Left ventricle myocardium inferior (tissue), 1 donor: ENCODE results near the gene RGS9. TPM values are rescaled to one million over a fixed set of nuclear protein-coding genes. Genes with fewer than 3 reads are reported as not detected.

ENCODE experiments used
- DNase-seq: peaks from one replicate; pipeline ENCODE4 v3.0.0-alpha.2; 2020
- H3K27ac ChIP-seq: fragments of 200-600 bp; replicated peaks from 2 replicates; pipeline ENCODE4 v1.8.0; 2021
- H3K27me3 ChIP-seq: fragments of 200-600 bp; 2 replicates; pipeline ENCODE4 v1.8.0; 2021; ENCODE audit warnings: low read depth
- H3K36me3 ChIP-seq: fragments of 200-600 bp; 2 replicates; pipeline ENCODE4 v1.8.0; 2021
- H3K4me1 ChIP-seq: fragments of 200-600 bp; 2 replicates; pipeline ENCODE4 v1.8.0; 2021
- H3K4me3 ChIP-seq: fragments of 200-600 bp; 2 replicates; pipeline ENCODE4 v1.8.0; 2021; ENCODE audit warnings: mild to moderate bottlenecking, moderate library complexity
- H3K9me3 ChIP-seq: fragments of 200-600 bp; replicated peaks from 2 replicates; pipeline ENCODE4 v1.8.0; 2021
- intact Hi-C: fragments of 100-400 bp; cut with micrococcal nuclease; formaldehyde crosslinking; loops from one replicate; pipeline ENCODE4 v1.11.0; 2022
- total RNA-seq: library from RNA; stranded (reverse); fragmentation: NEBNext Ultra II Directional; extraction: Animal tissue kit (Norgen Biotek cat#: 25700); gene quantifications from one replicate; pipeline ENCODE4 v1.2.1, GENCODE V29; 2021
- TF ChIP-seq, protein P1 (sequence below): fragments of 200-600 bp; IDR thresholded peaks from 2 replicates; pipeline ENCODE4 v1.8.0; 2021; ENCODE audit warnings: antibody characterized with exemption, mild to moderate bottlenecking, borderline replicate concordance
- donor health status: DM: no; HTN: yes; CAD: no; lungs with severe emphysema.

Gene RGS9
- total RNA-seq, 1 donor from 2014 or later: 1.6 TPM

DNA sequence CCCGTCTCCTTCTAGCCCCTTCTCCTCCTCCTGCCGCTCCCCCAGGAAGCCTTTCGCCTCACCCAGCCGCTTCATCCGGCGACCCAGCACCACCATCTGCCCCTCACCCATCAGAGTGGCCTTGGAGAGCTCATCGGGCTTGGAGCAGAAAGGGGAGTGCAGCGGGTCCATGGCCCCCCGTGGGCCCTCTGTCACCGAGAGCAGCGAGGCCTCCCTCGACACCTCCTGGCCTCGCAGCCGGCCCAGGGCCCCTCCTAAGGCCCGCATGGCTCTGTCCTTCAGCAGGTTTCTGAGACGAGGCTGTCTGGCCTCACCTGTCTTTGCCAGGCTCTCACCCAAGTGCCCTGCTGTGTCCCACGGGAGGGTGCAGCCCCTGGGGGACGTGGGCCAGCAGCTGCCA is 87.9 kb downstream of the RGS9 start:
- intact Hi-C loops: no loop called here
- H3K4me1 ChIP-seq: peaks cover 7% of the 10 kb centered on the region

DNA sequence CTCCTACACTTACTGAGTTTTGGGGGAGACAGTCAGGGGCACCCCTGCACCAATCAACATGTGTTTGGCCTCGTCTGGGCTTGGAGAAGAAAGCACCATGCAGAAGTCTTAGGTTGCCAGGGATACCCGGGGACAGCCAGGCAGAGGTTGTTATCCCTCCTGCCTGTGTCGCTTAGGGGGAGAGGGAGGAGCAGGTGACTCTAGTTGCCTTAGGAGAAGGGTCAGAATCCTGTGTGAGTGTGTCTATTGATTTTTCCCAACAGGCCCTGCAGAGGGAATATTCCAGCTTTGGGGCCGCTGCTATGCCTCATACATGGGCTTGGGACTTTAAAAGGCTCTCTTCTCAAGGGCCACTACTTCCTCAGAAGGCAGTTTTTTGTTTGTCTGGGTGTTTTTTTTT is 89.1 kb downstream of the RGS9 start:
- TF ChIP-seq, protein P1, sequence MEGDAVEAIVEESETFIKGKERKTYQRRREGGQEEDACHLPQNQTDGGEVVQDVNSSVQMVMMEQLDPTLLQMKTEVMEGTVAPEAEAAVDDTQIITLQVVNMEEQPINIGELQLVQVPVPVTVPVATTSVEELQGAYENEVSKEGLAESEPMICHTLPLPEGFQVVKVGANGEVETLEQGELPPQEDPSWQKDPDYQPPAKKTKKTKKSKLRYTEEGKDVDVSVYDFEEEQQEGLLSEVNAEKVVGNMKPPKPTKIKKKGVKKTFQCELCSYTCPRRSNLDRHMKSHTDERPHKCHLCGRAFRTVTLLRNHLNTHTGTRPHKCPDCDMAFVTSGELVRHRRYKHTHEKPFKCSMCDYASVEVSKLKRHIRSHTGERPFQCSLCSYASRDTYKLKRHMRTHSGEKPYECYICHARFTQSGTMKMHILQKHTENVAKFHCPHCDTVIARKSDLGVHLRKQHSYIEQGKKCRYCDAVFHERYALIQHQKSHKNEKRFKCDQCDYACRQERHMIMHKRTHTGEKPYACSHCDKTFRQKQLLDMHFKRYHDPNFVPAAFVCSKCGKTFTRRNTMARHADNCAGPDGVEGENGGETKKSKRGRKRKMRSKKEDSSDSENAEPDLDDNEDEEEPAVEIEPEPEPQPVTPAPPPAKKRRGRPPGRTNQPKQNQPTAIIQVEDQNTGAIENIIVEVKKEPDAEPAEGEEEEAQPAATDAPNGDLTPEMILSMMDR: no peak
- Histone ChIP-seq H3K27me3 (peaks cover 57% of the 10 kb centered on the region), H3K27ac (no peak overlapping the region), H3K36me3 (no peaks in the 10 kb centered on the region), H3K4me1 (peaks cover 7% of the 10 kb centered on the region), H3K4me3 (no peak overlapping the region), H3K9me3 (no peaks in the 10 kb centered on the region)
- intact Hi-C loops: no loop called here
- DNase-seq: no peak

More for the DNA sequence above, 87.9 kb downstream of the RGS9 start:
- Histone ChIP-seq H3K4me3 (no peak overlapping the region), H3K27ac (no peak overlapping the region), H3K9me3 (no peaks in the 10 kb centered on the region), H3K36me3 (no peaks in the 10 kb centered on the region), H3K27me3 (peaks cover 62% of the 10 kb centered on the region)
- DNase-seq: no peak
- TF ChIP-seq, protein P1: no peak

DNA sequence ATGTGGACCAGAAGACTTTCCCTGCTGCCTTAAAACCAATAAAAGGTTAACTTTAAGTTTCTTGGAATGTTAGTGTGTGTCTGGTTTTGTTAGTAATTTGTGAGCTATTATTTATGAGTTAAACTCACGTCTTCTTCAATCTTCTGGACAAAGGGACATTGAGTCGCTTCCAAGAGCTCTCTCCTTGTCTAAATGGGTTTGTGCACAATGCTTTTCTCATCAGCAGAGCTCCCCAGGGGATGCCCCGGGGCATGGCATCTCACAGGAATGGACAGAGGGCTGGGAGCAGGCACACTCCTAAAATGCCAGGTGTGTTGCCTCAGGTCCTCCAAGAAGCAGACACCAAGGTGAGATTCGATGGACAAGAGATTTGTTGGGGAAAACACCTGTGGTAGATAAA is 90.5 kb downstream of the RGS9 start:
- H3K36me3 ChIP-seq: no peaks in the 10 kb centered on the region
- no peak overlapping the region for H3K27ac ChIP-seq
- peaks cover 57% of the 10 kb centered on the region for H3K27me3 ChIP-seq
- intact Hi-C loops: no loop called here
- TF ChIP-seq, protein P1: no peak
- H3K4me3 ChIP-seq: no peak overlapping the region
- peaks cover 7% of the 10 kb centered on the region for H3K4me1 ChIP-seq
- no peak for DNase-seq
- no peaks in the 10 kb centered on the region for H3K9me3 ChIP-seq

DNA sequence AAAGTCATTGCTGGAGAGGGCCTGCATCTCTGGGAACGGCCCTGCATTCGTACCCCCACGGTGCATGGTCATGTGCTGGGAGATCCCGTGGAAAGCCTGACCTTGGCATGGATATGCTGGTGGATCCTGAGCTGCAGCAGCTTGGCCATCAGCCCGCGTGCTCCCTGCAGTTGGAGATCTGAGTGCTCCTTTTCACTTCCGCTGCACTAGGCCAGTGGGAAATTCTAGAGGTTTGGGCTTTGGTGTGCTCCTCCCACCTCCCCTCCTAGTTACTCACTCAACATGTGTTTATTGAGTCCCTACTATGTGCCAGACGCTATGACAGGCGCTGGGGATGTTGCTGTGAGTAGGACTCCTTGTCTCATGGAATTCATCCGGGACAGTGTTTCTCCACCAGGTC is 91.1 kb downstream of the RGS9 start:
- TF ChIP-seq, protein P1: no peak

DNA sequence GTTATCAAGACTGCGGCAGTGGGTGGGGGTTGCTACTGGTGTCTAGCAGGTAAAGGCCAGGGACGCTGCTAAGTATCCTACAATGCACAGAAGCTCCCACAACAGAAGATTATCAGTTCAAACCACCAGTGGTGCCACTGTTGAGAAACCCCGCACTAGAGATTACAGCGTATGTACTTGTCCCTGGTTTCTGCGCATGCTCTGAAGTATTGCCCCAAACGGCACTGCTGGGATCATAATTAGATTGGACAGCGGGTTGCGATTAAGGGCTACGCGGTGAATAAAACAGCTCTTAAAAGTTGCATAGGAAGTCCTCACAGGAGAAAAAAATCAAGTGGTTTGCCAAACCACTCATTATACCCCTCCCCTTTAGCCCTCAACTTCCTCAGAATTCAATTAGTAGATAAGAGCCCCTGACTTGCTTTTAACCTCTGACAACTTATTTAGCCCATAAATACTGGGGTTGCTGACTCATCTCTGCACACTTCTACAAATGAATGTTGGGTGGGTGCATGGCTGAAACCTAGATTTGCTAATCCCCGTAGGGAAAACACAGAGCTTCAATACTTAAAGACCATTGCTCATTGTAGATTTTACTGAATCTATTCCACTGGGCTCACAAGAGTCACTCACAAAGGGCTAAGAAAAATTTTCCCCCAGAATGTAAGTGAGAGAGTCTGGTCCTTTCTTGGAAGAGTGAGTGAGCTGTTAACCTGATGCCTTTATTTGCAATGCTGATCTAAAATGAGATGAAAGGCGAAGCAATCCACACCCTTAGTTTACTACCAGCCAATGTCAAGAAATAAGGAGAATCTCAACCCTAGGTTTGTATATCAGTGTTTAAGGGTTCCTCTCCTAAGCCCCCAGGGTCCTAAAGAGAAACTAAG is 91.8 kb downstream of the RGS9 start:
- no peak overlapping the region for H3K27ac ChIP-seq
- no peaks in the 10 kb centered on the region for H3K36me3 ChIP-seq
- intact Hi-C loops: no loop called here
- H3K4me3 ChIP-seq: no peak overlapping the region
- TF ChIP-seq, protein P1: no peak
- no peak for DNase-seq
- H3K4me1 ChIP-seq: peaks cover 7% of the 10 kb centered on the region
- peaks cover 56% of the 10 kb centered on the region for H3K27me3 ChIP-seq
- no peaks in the 10 kb centered on the region for H3K9me3 ChIP-seq

More for the DNA sequence above, 91.1 kb downstream of the RGS9 start:
- Histone ChIP-seq H3K36me3 (no peaks in the 10 kb centered on the region), H3K4me1 (peaks cover 7% of the 10 kb centered on the region), H3K4me3 (no peak overlapping the region), H3K27me3 (peaks cover 58% of the 10 kb centered on the region), H3K27ac (no peak overlapping the region), H3K9me3 (no peaks in the 10 kb centered on the region)
- DNase-seq: no peak
- intact Hi-C loops: no loop called here
